Neutrophil (primary cell): ENCODE results near the gene JTB.
A peak's percentile ranks its signal among the peaks of the same experiment; 100 is the strongest.

Source experiments
- H3K27ac ChIP-seq: fragments of 200-600 bp; sonication (generic); 2 replicates; pipeline ENCODE4 v1.5.1; 2016; ENCODE audit warnings: mild to moderate bottlenecking, moderate library complexity
- H3K27me3 ChIP-seq: fragments of 200-600 bp; sonication (generic); 2 replicates; pipeline ENCODE4 v1.6.0; 2016; ENCODE audit warnings: mild to moderate bottlenecking
- H3K36me3 ChIP-seq: fragments of 200-600 bp; sonication (generic); 2 replicates; pipeline ENCODE4 v1.5.1; 2017
- H3K4me1 ChIP-seq, 2 experiments: fragments of 200-600 bp in 1 of 2; sonication (generic) in 1 of 2; 1 replicate in 1 of 2; 2 replicates in 1 of 2; pipeline versions ENCODE4 v1.5.1 to v1.6.1; 2013 to 2016; ENCODE audit warnings: low read depth in 1 of 2, low read length in 1 of 2, mild to moderate bottlenecking in 1 of 2, moderate library complexity in 1 of 2; ENCODE audit not compliant: control insufficient read depth in 1 of 2, insufficient read depth in 1 of 2
- H3K4me3 ChIP-seq, 2 experiments: fragments of 200-600 bp in 1 of 2; sonication (generic) in 1 of 2; 1 replicate in 1 of 2; 2 replicates in 1 of 2; pipeline ENCODE4 v1.5.1; 2013 to 2016; ENCODE audit warnings: low read depth in 1 of 2, low read length in 1 of 2, mild to moderate bottlenecking in 1 of 2, moderate library complexity in 1 of 2
- H3K9me3 ChIP-seq: fragments of 200-600 bp; sonication (generic); 2 replicates; pipeline ENCODE4 v1.5.1; 2016
- TF ChIP-seq, protein P1 (sequence below): fragments of 200-600 bp; sonication (generic); IDR thresholded peaks from 2 replicates; pipeline ENCODE4 v1.5.1; 2016; ENCODE audit warnings: antibody characterized with exemption

JTB gene

DNA sequence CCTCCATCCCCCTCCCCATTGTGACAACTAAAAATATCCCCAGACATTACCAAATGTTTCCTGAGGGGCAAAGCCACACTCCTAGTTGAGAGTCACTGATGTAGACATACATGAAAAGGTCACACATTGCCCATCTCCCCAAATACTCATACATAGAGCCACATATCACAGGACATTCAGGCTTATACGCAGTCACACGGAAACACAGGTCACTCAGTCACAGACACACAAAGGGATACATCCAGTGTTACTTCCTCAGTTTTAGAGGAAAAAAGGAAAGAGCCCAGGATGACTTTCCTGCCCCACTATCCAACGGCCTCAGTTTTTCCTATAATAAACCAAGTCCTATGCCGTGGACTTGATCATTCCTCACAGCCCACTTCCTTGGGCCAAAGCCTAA lies 16.1 kb downstream of the JTB start:
- Histone ChIP-seq H3K36me3 (peaks cover 8% of the 10 kb centered on the region), H3K9me3 (no peaks in the 10 kb centered on the region), H3K27me3 (no peaks in the 10 kb centered on the region), H3K4me1 (peaks cover 51 to 63% of the 10 kb centered on the region in 2 experiments), H3K27ac (peak overlapping the region; percentile 93), H3K4me3 (no peak overlapping the region)
- TF ChIP-seq, protein P1, sequence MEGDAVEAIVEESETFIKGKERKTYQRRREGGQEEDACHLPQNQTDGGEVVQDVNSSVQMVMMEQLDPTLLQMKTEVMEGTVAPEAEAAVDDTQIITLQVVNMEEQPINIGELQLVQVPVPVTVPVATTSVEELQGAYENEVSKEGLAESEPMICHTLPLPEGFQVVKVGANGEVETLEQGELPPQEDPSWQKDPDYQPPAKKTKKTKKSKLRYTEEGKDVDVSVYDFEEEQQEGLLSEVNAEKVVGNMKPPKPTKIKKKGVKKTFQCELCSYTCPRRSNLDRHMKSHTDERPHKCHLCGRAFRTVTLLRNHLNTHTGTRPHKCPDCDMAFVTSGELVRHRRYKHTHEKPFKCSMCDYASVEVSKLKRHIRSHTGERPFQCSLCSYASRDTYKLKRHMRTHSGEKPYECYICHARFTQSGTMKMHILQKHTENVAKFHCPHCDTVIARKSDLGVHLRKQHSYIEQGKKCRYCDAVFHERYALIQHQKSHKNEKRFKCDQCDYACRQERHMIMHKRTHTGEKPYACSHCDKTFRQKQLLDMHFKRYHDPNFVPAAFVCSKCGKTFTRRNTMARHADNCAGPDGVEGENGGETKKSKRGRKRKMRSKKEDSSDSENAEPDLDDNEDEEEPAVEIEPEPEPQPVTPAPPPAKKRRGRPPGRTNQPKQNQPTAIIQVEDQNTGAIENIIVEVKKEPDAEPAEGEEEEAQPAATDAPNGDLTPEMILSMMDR = no peak

- peaks cover 51 to 62% of the 10 kb centered on the region in 2 experiments for H3K4me1 ChIP-seq
- H3K4me3 ChIP-seq = no peak overlapping the region
- TF ChIP-seq, protein P1 = no peak
- peak overlapping the region; percentile 17 for H3K27ac ChIP-seq
- no peaks in the 10 kb centered on the region for H3K9me3 ChIP-seq
- peaks cover 8% of the 10 kb centered on the region for H3K36me3 ChIP-seq
- no peaks in the 10 kb centered on the region for H3K27me3 ChIP-seq
These were observed 17.3 kb downstream of the JTB start for GRCh38 chr1:153960206-153960605.

GRCh38 chr1:153959454-153959853 lies 18.0 kb downstream of the JTB start:
- Histone ChIP-seq H3K4me3 (no peak overlapping the region), H3K9me3 (no peaks in the 10 kb centered on the region), H3K27ac (peak overlapping the region; percentile 98), H3K4me1 (peaks cover 51 to 60% of the 10 kb centered on the region in 2 experiments), H3K36me3 (peaks cover 12% of the 10 kb centered on the region), H3K27me3 (no peaks in the 10 kb centered on the region)
- TF ChIP-seq, protein P1 = no peak

DNA sequence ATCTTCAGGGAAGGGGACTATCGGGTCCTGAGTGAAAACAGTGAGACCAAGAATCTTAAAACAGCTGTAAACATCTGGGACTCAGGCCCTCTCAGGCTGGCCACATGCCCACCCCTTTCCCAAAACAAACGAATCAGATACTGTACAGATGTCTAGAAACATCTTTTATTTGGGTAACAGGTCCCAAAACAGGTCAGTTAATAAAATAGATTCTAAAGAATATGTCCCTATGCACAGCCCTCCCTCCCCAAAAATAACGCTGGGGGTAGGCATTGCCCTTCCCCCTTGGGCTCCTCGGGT lies 18.6 kb downstream of the JTB start:
- H3K4me1 ChIP-seq = peaks cover 47 to 55% of the 10 kb centered on the region in 2 experiments
- H3K36me3 ChIP-seq = peaks cover 17% of the 10 kb centered on the region
- H3K27me3 ChIP-seq = no peaks in the 10 kb centered on the region
- peak overlapping the region; percentile 98 for H3K27ac ChIP-seq
- TF ChIP-seq, protein P1 = no peak
- H3K4me3 ChIP-seq = peak overlapping the region; percentile 90 to 99
- H3K9me3 ChIP-seq = no peaks in the 10 kb centered on the region

GRCh38 chr1:153958111-153958960 lies 19.1 kb downstream of the JTB start, which contains the start of gene CRTC2:
TSS of gene CRTC2 (minus strand) at chr1:153958612. CDS start at chr1:153958497, 115 bp downstream.
- H3K4me1 ChIP-seq = peaks cover 41 to 52% of the 10 kb centered on the region in 2 experiments
- TF ChIP-seq, protein P1 = peak; percentile 39
- peak within 1 kb of the TSS; percentile 98 for H3K27ac ChIP-seq

More at GRCh38 chr1:153958111-153958960, 19.1 kb downstream of the JTB start, which contains the start of gene CRTC2:
- Histone ChIP-seq H3K27me3 (no peaks in the 10 kb centered on the region), H3K9me3 (no peaks in the 10 kb centered on the region), H3K4me3 (peak within 1 kb of the TSS; percentile 90 to 99), H3K36me3 (peaks cover 23% of the 10 kb centered on the region)
